ENCODE measurements around the gene SCUBE3.

Gene SCUBE3

DNA sequence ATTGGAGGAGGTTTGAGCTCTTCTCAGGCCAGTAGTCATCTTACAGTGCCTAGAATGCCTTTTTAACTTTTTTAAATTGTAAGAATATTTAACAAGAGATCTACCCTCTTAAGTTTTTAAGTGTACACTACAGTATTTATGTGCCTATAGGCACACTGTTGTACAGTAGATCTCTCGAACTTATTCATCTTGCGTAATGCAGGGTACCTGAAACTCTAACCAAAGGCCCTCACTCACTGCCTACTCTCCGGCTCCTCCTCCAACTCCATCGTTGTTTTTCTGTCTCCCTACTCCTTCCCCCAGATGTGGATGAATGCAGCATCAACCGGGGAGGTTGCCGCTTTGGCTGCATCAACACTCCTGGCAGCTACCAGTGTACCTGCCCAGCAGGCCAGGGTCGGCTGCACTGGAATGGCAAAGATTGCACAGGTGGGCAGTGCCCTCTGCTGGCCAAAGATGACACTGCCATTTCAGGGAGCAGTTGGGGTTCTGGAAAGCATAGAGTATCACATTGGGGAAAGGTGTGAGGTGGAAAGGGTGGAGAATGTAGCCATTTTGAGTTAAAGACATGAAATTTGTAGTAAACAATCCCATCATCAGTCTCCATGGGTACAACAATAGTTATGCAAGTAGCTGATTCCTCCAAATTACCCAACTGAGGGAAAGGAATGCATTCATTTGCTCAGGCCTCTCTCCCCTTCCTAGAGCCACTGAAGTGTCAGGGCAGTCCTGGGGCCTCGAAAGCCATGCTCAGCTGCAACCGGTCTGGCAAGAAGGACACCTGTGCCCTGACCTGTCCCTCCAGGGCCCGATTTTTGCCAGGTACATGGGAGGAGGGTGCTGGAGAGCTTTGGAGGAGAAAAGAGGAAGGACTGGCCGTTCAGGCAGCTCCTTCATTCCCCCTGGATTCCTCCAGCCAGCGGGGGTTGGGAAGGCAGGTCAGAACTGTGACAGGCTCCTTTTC is 27.4 kb downstream of the SCUBE3 start:
- no peak overlapping the region for H3K4me3 ChIP-seq (ENCODE audit: extremely low read depth, insufficient read depth, low read length, poor library complexity, severe bottlenecking)
- H3K9me3 ChIP-seq (ENCODE audit: control insufficient read depth, low read length) = no peaks in the 10 kb centered on the region
- 45 to 47% methylated on average over 9 to 10 of the region's 12 CpGs for WGBS, 2 experiments (ENCODE audit: insufficient coverage in 2 of 2)
- H3K27ac ChIP-seq (ENCODE audit: low read depth, low read length, severe bottlenecking) = no peak overlapping the region
- H3K36me3 ChIP-seq (ENCODE audit: control insufficient read depth, insufficient read depth, low read length) = peaks cover 69% of the 10 kb centered on the region
- H3K4me1 ChIP-seq (ENCODE audit: control insufficient read depth, insufficient read depth, low read length, poor library complexity, severe bottlenecking) = peaks cover 30% of the 10 kb centered on the region

DNA sequence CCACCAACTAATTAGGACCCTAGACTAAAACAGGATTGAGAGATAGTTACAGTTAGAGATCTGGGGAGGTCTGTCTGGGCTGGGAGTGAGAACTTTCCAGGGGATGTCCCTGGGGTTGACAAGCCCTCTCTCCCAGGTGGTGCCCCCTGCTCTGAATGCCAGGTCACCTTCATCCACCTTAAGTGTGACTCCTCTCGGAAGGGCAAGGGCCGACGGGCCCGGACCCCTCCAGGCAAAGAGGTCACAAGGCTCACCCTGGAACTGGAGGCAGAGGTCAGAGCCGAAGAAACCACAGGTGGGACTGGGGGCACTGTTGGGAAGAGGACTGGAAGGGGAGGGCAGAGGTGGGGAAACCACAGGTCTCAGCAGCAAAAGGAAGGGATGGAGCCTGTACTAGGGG is 28.7 kb downstream of the SCUBE3 start:
- no peaks in the 10 kb centered on the region for H3K9me3 ChIP-seq (ENCODE audit: control insufficient read depth, low read length)
- 100% methylated on average over 1 of the region's 5 CpGs; no CpG with 5 or more reads in 1 of the 2 experiments for WGBS, 2 experiments (ENCODE audit: insufficient coverage in 2 of 2)
- peaks cover 65% of the 10 kb centered on the region for H3K36me3 ChIP-seq (ENCODE audit: control insufficient read depth, insufficient read depth, low read length)

DNA sequence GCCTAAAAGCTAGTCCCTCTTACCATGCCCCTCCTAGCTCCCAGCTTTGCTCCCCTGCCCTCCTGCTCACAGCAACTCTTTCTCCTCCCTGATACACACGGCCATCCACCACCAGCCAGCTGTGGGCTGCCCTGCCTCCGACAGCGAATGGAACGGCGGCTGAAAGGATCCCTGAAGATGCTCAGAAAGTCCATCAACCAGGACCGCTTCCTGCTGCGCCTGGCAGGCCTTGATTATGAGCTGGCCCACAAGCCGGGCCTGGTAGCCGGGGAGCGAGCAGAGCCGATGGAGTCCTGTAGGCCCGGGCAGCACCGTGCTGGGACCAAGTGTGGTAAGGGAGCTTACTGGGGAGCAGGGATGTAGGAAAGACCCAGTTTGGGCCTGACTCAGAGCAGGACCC is 29.1 kb downstream of the SCUBE3 start:
- no peaks in the 10 kb centered on the region for H3K9me3 ChIP-seq (ENCODE audit: control insufficient read depth, low read length)
- no peak overlapping the region for H3K27ac ChIP-seq (ENCODE audit: low read depth, low read length, severe bottlenecking)
- no peak overlapping the region for H3K4me3 ChIP-seq (ENCODE audit: extremely low read depth, insufficient read depth, low read length, poor library complexity, severe bottlenecking)
- H3K4me1 ChIP-seq (ENCODE audit: control insufficient read depth, insufficient read depth, low read length, poor library complexity, severe bottlenecking) = peaks cover 33% of the 10 kb centered on the region
- 96 to 98% methylated on average over 8 to 10 of the region's 13 CpGs for WGBS, 2 experiments (ENCODE audit: insufficient coverage in 2 of 2)
- peaks cover 61% of the 10 kb centered on the region for H3K36me3 ChIP-seq (ENCODE audit: control insufficient read depth, insufficient read depth, low read length)

More for the DNA sequence above, 28.7 kb downstream of the SCUBE3 start:
- no peak overlapping the region for H3K4me3 ChIP-seq (ENCODE audit: extremely low read depth, insufficient read depth, low read length, poor library complexity, severe bottlenecking)
- no peak overlapping the region for H3K27ac ChIP-seq (ENCODE audit: low read depth, low read length, severe bottlenecking)
- H3K4me1 ChIP-seq (ENCODE audit: control insufficient read depth, insufficient read depth, low read length, poor library complexity, severe bottlenecking) = peaks cover 30% of the 10 kb centered on the region

DNA sequence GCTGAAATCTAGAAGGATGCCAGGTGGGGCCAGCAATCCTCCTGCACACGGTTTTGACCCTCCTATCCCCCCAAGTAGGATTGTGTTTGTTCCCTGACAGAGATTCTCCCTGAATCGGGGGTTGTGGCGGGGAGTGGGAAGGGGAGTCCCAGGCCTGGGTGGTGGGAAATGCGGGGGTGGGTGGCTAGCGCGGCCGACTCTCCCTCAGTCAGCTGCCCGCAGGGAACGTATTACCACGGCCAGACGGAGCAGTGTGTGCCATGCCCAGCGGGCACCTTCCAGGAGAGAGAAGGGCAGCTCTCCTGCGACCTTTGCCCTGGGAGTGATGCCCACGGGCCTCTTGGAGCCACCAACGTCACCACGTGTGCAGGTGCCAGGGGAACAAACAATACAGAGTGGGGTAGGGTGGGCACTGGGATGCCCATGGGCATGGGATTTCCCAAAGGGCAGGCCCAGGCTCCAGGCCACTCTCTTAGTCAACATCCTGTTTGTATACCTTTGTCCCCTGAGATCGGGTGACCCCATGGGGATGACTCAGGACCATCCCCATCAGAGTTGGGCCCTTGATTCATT is 29.7 kb downstream of the SCUBE3 start:
- Histone ChIP-seq H3K36me3 (ENCODE audit: control insufficient read depth, insufficient read depth, low read length) (peaks cover 57% of the 10 kb centered on the region), H3K4me3 (ENCODE audit: extremely low read depth, insufficient read depth, low read length, poor library complexity, severe bottlenecking) (no peak overlapping the region), H3K27ac (ENCODE audit: low read depth, low read length, severe bottlenecking) (no peak overlapping the region), H3K9me3 (ENCODE audit: control insufficient read depth, low read length) (no peaks in the 10 kb centered on the region), H3K4me1 (ENCODE audit: control insufficient read depth, insufficient read depth, low read length, poor library complexity, severe bottlenecking) (peaks cover 34% of the 10 kb centered on the region)
- 97% methylated on average over 11 to 14 of the region's 17 CpGs for WGBS, 2 experiments (ENCODE audit: insufficient coverage in 2 of 2)

DNA sequence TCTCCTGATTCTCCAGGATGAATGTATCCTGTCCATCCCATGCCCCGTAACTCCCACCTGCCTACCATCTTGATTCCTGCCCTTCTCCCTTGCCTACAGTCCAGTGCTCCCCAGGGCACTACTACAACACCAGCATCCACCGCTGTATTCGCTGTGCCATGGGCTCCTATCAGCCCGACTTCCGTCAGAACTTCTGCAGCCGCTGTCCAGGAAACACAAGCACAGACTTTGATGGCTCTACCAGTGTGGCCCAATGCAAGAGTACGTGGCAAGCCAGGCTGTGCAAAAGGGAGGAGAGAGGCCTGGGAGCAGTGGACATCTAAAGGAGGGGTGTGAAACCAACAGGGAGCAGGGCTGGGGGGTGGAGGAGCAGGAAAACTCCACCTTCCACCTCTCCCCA is 30.8 kb downstream of the SCUBE3 start:
- WGBS, 2 experiments (ENCODE audit: insufficient coverage in 2 of 2) = 98 to 99% methylated on average over 6 to 7 of the region's 7 CpGs
- peaks cover 63% of the 10 kb centered on the region for H3K36me3 ChIP-seq (ENCODE audit: control insufficient read depth, insufficient read depth, low read length)

DNA sequence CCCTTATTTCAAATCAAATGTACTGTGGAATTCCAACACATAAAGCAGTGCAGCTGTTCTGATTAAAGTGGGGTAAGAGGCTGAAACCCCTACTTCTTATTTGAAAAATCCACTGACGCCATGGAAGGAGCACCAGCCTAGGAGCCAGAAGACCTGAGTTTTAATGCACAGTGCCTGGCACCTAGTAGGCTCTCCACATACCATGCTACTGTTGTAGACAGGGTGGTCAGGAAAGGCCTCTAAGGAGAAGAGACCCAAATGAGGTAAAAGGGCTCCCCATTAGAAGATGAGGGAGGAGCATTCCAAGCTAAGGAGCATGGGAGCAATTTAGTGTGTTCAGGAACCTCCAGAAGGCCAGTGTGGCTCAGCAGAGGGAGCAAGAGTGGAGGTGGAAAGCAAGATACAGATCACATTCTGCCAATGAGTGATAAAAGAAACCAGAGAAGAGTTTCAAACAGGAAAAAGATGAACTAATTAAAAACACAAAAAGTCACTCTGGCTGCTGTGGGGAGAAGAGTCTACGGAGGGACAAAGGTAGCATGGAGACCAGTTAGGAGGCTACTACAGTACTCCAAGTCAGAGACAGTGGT is 34.0 kb downstream of the SCUBE3 start:
- peaks cover 71% of the 10 kb centered on the region for H3K36me3 ChIP-seq (ENCODE audit: control insufficient read depth, insufficient read depth, low read length)
- WGBS, 2 experiments (ENCODE audit: insufficient coverage in 2 of 2) = 89 to 100% methylated on average over 1 of the region's 2 CpGs
- no peak overlapping the region for H3K27ac ChIP-seq (ENCODE audit: low read depth, low read length, severe bottlenecking)
- no peak overlapping the region for H3K4me3 ChIP-seq (ENCODE audit: extremely low read depth, insufficient read depth, low read length, poor library complexity, severe bottlenecking)
- peaks cover 11% of the 10 kb centered on the region for H3K4me1 ChIP-seq (ENCODE audit: control insufficient read depth, insufficient read depth, low read length, poor library complexity, severe bottlenecking)
- H3K9me3 ChIP-seq (ENCODE audit: control insufficient read depth, low read length) = no peaks in the 10 kb centered on the region

More for the DNA sequence above, 30.8 kb downstream of the SCUBE3 start:
- Histone ChIP-seq H3K4me1 (ENCODE audit: control insufficient read depth, insufficient read depth, low read length, poor library complexity, severe bottlenecking) (peaks cover 26% of the 10 kb centered on the region), H3K4me3 (ENCODE audit: extremely low read depth, insufficient read depth, low read length, poor library complexity, severe bottlenecking) (no peak overlapping the region), H3K27ac (ENCODE audit: low read depth, low read length, severe bottlenecking) (no peak overlapping the region), H3K9me3 (ENCODE audit: control insufficient read depth, low read length) (no peaks in the 10 kb centered on the region)

DNA sequence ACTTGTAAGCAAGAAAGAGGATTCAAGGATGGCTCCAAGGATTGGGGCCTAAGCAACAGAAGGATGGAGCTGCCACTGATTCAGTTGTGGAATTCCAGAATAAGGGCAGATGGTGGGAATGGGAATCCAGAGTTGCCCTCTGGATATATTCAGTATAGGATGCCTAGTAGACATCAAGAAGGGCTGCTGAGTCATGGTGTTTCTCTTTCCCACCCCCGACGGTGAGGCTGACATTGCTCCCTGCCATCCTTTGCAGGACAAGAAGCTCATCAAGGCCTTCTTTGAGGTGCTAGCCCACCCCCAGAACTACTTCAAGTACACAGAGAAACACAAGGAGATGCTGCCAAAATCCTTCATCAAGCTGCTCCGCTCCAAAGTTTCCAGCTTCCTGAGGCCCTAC is 34.5 kb downstream of the SCUBE3 start:
- H3K4me3 ChIP-seq (ENCODE audit: extremely low read depth, insufficient read depth, low read length, poor library complexity, severe bottlenecking) = no peak overlapping the region
- no peak overlapping the region for H3K27ac ChIP-seq (ENCODE audit: low read depth, low read length, severe bottlenecking)
- no peaks in the 10 kb centered on the region for H3K9me3 ChIP-seq (ENCODE audit: control insufficient read depth, low read length)
- peaks cover 69% of the 10 kb centered on the region for H3K36me3 ChIP-seq (ENCODE audit: control insufficient read depth, insufficient read depth, low read length)
- 64 to 67% methylated on average over 3 of the region's 3 CpGs for WGBS, 2 experiments (ENCODE audit: insufficient coverage in 2 of 2)
- H3K4me1 ChIP-seq (ENCODE audit: control insufficient read depth, insufficient read depth, low read length, poor library complexity, severe bottlenecking) = peaks cover 11% of the 10 kb centered on the region

DNA sequence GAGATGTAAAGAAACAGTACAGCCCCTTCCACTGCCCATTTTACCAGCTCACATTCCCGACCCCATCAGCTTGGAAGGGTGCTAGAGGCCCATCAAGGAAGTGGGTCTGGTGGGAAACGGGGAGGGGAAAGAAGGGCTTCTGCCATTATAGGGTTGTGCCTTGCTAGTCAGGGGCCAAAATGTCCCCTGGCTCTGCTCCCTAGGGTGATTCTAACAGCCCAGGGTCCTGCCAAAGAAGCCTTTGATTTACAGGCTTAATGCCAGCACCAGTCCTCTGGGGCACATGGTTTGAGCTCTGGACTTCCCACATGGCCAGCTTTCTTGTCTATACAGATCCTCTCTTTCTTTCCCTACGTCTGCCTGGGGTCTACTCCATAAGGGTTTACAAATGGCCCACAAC is 35.2 kb downstream of the SCUBE3 start:
- 92 to 94% methylated on average over 2 of the region's 3 CpGs for WGBS, 2 experiments (ENCODE audit: insufficient coverage in 2 of 2)
- Histone ChIP-seq H3K36me3 (ENCODE audit: control insufficient read depth, insufficient read depth, low read length) (peaks cover 63% of the 10 kb centered on the region), H3K27ac (ENCODE audit: low read depth, low read length, severe bottlenecking) (no peak overlapping the region), H3K9me3 (ENCODE audit: control insufficient read depth, low read length) (no peaks in the 10 kb centered on the region), H3K4me1 (ENCODE audit: control insufficient read depth, insufficient read depth, low read length, poor library complexity, severe bottlenecking) (peaks cover 11% of the 10 kb centered on the region), H3K4me3 (ENCODE audit: extremely low read depth, insufficient read depth, low read length, poor library complexity, severe bottlenecking) (no peak overlapping the region)

DNA sequence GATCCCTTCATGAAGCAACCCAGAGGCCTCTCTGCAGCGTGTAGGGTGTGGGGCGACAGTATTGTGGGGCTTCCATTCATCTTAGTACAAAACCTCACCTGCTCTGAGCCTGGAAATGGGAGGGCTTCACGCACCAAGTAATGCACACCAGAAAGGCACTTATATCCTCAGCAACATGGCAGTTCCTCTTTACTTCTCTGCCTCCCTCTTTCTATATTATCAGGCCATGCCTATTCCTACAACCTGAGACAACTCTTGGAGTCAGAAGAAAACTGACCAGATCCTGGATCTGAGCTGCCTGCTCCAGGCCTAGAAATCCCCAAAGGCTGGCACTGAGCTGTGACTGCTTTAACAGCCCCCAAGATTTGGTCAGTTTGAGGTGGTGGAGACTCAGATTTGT is 38.2 kb downstream of the SCUBE3 start:
- Histone ChIP-seq H3K27ac (ENCODE audit: low read depth, low read length, severe bottlenecking) (no peak overlapping the region), H3K4me1 (ENCODE audit: control insufficient read depth, insufficient read depth, low read length, poor library complexity, severe bottlenecking) (peaks cover 11% of the 10 kb centered on the region), H3K36me3 (ENCODE audit: control insufficient read depth, insufficient read depth, low read length) (peaks cover 33% of the 10 kb centered on the region), H3K9me3 (ENCODE audit: control insufficient read depth, low read length) (no peaks in the 10 kb centered on the region), H3K4me3 (ENCODE audit: extremely low read depth, insufficient read depth, low read length, poor library complexity, severe bottlenecking) (no peak overlapping the region)
- WGBS, 2 experiments (ENCODE audit: insufficient coverage in 2 of 2) = 100% methylated on average over 2 of the region's 3 CpGs

DNA sequence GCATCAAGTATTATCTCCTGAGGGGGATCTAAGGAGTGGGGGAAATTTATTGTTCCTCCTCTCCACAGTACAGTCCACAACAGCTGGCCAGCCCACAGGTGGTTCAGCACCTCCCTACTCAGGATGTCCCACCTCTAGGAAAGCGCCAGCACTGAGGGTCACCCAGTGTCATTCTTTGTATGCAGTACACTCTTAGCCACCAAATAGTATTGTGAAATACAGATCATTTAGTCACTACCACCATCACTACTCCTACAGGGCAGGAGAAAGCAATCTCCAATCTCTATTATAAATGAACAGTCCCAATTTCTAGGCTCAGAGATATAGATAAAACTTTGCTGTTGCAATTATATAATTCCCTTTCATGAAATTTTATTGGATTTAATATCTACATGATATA is 39.5 kb downstream of the SCUBE3 start:
- WGBS, 2 experiments (ENCODE audit: insufficient coverage in 2 of 2) = 88 to 100% methylated on average over 1 of the region's 1 CpG
- Histone ChIP-seq H3K36me3 (ENCODE audit: control insufficient read depth, insufficient read depth, low read length) (peaks cover 33% of the 10 kb centered on the region), H3K4me3 (ENCODE audit: extremely low read depth, insufficient read depth, low read length, poor library complexity, severe bottlenecking) (no peak overlapping the region), H3K4me1 (ENCODE audit: control insufficient read depth, insufficient read depth, low read length, poor library complexity, severe bottlenecking) (peaks cover 5% of the 10 kb centered on the region), H3K27ac (ENCODE audit: low read depth, low read length, severe bottlenecking) (no peak overlapping the region), H3K9me3 (ENCODE audit: control insufficient read depth, low read length) (no peaks in the 10 kb centered on the region)

Measured in mesodermal cell (in vitro differentiated cells).